Right ventricle myocardium superior (tissue), 1 donor: Measurements from ENCODE around the gene NHSL2. TPM values are rescaled to one million over a fixed set of nuclear protein-coding genes. Genes with fewer than 3 reads are reported as not detected.
"Not testable (repeated sequence)": the region's sequence is repeated elsewhere in the genome, so short reads cannot be mapped to it uniquely, and the experiment has no call there.

ENCODE experiments used
- ATAC-seq: fragments of 200-7000 bp; cut with Tn5 transposase; one replicate; pipeline ENCODE4 v1.9.1; 2020; ENCODE audit warnings: mild to moderate bottlenecking; ENCODE audit not compliant: poor library complexity
- DNase-seq: peaks from one replicate; pipeline ENCODE4 v3.0.0-alpha.2; 2020
- intact Hi-C: fragments of 100-400 bp; cut with DNase I; formaldehyde crosslinking; loops from one replicate; pipeline ENCODE4 v1.11.2; 2022
- total RNA-seq: library from RNA; stranded (reverse); fragmentation: NEBNext Ultra II Directional; extraction: Animal tissue kit (Norgen Biotek cat#: 25700); gene quantifications from one replicate; pipeline ENCODE4 v1.2.1, GENCODE V29; 2021
- donor health status: DM: no; HTN: yes; CAD: no; lungs with severe emphysema.

The NHSL2 gene
- total RNA-seq, 1 donor from 2014 or later: 4.7 TPM

- ATAC-seq, DNase-seq, intact Hi-C loops: not testable (repeated sequence)
Observed at GRCh38 chrX:71964184-71964583, 53.5 kb downstream of the NHSL2 start.

- DNase-seq (no peak), ATAC-seq (no peak)
- intact Hi-C loops: no loop called here
Observed at GRCh38 chrX:71974916-71975315, 64.3 kb downstream of the NHSL2 start.

GRCh38 chrX:71976753-71977152 is 66.1 kb downstream of the NHSL2 start:
- intact Hi-C loops: no loop called here
- DNase-seq (no peak), ATAC-seq (no peak)

GRCh38 chrX:71978164-71978563 is 67.5 kb downstream of the NHSL2 start:
- DNase-seq (no peak), ATAC-seq (no peak)
- intact Hi-C loops: no loop called here

GRCh38 chrX:71989768-71990426 is 79.3 kb downstream of the NHSL2 start:
- intact Hi-C loops: no loop called here
- DNase-seq (peak; percentile 37), ATAC-seq (peak; percentile 29)

- DNase-seq (no peak), ATAC-seq (no peak)
- intact Hi-C loops: no loop called here
Observed at GRCh38 chrX:71990518-71990917, 79.9 kb downstream of the NHSL2 start.

- DNase-seq: no peak
- intact Hi-C loops: no loop called here
- no peak for ATAC-seq
Observed at GRCh38 chrX:71991164-71991563, 80.5 kb downstream of the NHSL2 start.

- ATAC-seq: no peak
- no peak for DNase-seq
Observed at GRCh38 chrX:71992711-71993110, 82.1 kb downstream of the NHSL2 start.

GRCh38 chrX:71993371-71993770 is 82.7 kb downstream of the NHSL2 start:
- ATAC-seq: no peak
- intact Hi-C loops: no loop called here
- DNase-seq: no peak

More at GRCh38 chrX:71992711-71993110, 82.1 kb downstream of the NHSL2 start:
- intact Hi-C loops: no loop called here

GRCh38 chrX:71994601-71995000 is 84.0 kb downstream of the NHSL2 start:
- DNase-seq: no peak

GRCh38 chrX:71995122-71995521 is 84.5 kb downstream of the NHSL2 start:
- ATAC-seq: no peak
- DNase-seq: no peak
- intact Hi-C loops: no loop called here

More at GRCh38 chrX:71994601-71995000, 84.0 kb downstream of the NHSL2 start:
- intact Hi-C loops: no loop called here
- ATAC-seq: no peak

GRCh38 chrX:71996136-71996535 is 85.5 kb downstream of the NHSL2 start:
- intact Hi-C loops: no loop called here
- ATAC-seq (no peak), DNase-seq (no peak)

- peak; percentile 78 for ATAC-seq
- peak; percentile 59 for DNase-seq
- intact Hi-C loops: no loop called here
Observed at GRCh38 chrX:71996826-71997225, 86.2 kb downstream of the NHSL2 start.

- intact Hi-C loops: no loop called here
- ATAC-seq (no peak), DNase-seq (no peak)
Observed at GRCh38 chrX:71997320-71997719, 86.7 kb downstream of the NHSL2 start.

- DNase-seq (no peak), ATAC-seq (peak; percentile 34)
- intact Hi-C loops: no loop called here
Observed at GRCh38 chrX:71998836-71999509, 88.3 kb downstream of the NHSL2 start.

- DNase-seq: no peak
- intact Hi-C loops: no loop called here
- no peak for ATAC-seq
Observed at GRCh38 chrX:71999535-71999934, 88.9 kb downstream of the NHSL2 start.

- intact Hi-C loops: loop anchor here (5.0 kb wide), 1 partner anchor 126 kb away; no protein-coding TSS in a partner anchor
- ATAC-seq: no peak
- DNase-seq: no peak
Observed at GRCh38 chrX:72001471-72001870, 90.8 kb downstream of the NHSL2 start.

GRCh38 chrX:72001906-72002305 is 91.3 kb downstream of the NHSL2 start:
- ATAC-seq: no peak
- intact Hi-C loops: loop anchor here (5.0 kb wide), 1 partner anchor 125 kb away; no protein-coding TSS in a partner anchor

GRCh38 chrX:72002875-72003274 is 92.2 kb downstream of the NHSL2 start:
- ATAC-seq: no peak
- DNase-seq: no peak
- intact Hi-C loops: loop anchor here (5.0 kb wide), 1 partner anchor 124 kb away; no protein-coding TSS in a partner anchor

More at GRCh38 chrX:72001906-72002305, 91.3 kb downstream of the NHSL2 start:
- no peak for DNase-seq
